Measurements from ENCODE around the gene PTPRF.
A peak's percentile ranks its signal among the peaks of the same experiment; 100 is the strongest.

The PTPRF gene

DNA sequence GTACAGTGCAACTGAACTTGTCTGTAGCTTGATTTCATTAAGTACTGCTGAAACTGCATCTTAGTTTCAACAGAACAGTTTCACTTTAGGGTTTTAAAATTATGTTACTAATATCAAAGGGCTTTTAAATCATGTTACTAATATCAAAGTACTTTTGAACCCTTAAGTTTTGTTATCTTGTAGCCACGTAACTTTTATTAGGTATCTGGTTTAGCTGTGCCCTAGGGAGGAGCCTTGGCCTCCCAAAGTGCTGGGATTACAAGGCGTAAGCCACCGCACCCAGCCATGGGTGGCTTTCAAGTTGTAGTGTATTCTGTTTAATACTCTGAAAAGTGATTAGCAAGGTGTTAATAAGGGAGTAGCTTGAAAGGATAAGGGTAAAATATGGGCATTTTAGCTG, 121.2 kb downstream of the PTPRF start:
- Mint-ChIP-seq H3K4me1 (peaks cover 24% of the 10 kb centered on the region), H3K36me3 (peaks cover 10% of the 10 kb centered on the region), H3K4me3 (peak overlapping the region; percentile 90), H3K27ac (no peak overlapping the region), H3K27me3 (peaks cover 1% of the 10 kb centered on the region), H3K9me3 (no peaks in the 10 kb centered on the region)
- DNase-seq (ENCODE audit: low spot score in 2 of 2) (no peak), ATAC-seq (ENCODE audit: low read depth) (no peak)

DNA sequence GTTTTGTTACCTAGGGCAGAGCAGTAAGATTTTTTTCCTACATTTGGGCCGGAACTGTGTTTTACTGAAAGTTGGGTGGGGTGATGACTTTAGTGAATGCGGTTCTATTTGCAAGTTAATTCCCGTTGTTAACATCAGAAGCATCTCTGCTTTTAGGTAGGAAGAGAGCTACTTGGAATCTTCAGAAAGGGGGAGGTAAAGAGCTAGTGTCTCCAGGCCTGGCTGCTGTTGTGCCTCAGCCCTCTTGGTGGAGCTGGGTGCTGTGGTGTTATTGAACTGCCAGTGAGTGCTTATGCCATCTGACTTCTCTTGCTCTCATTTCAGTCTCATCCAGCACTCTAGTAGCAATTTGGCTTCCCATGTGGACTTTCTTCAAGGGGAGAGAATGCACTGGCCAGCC, 122.7 kb downstream of the PTPRF start:
- DNase-seq (ENCODE audit: low spot score in 2 of 2) (no peak), ATAC-seq (ENCODE audit: low read depth) (no peak)
- H3K27ac Mint-ChIP-seq: peak overlapping the region; percentile 73
- no peak overlapping the region for H3K4me3 Mint-ChIP-seq
- H3K4me1 Mint-ChIP-seq: peaks cover 24% of the 10 kb centered on the region
- no peaks in the 10 kb centered on the region for H3K9me3 Mint-ChIP-seq
- H3K27me3 Mint-ChIP-seq: no peaks in the 10 kb centered on the region
- H3K36me3 Mint-ChIP-seq: peaks cover 14% of the 10 kb centered on the region

DNA sequence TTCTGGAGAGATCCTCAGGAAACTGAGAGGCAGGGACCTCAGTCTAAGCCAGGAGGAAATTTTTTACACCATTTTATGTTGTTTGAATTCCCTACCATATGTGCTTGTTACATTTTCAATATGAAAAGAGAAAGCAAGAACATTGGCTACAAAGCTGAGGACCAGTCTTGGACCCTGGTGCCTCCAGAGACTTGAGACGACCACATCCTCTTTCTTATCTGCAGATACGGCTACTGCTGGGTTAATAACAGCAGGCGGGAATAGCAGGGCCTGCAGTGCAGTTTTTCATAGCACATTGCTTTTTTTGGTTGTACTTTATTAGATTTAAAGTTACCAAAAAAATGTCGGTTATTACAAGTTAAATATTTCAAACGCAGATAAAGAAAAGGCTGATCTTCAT, 123.2 kb downstream of the PTPRF start:
- Mint-ChIP-seq H3K4me3 (no peak overlapping the region), H3K27me3 (no peaks in the 10 kb centered on the region), H3K4me1 (peaks cover 24% of the 10 kb centered on the region), H3K9me3 (no peaks in the 10 kb centered on the region), H3K36me3 (peaks cover 14% of the 10 kb centered on the region), H3K27ac (peak overlapping the region; percentile 73)
- no peak for DNase-seq (ENCODE audit: low spot score in 2 of 2)
- ATAC-seq (ENCODE audit: low read depth): no peak

DNA sequence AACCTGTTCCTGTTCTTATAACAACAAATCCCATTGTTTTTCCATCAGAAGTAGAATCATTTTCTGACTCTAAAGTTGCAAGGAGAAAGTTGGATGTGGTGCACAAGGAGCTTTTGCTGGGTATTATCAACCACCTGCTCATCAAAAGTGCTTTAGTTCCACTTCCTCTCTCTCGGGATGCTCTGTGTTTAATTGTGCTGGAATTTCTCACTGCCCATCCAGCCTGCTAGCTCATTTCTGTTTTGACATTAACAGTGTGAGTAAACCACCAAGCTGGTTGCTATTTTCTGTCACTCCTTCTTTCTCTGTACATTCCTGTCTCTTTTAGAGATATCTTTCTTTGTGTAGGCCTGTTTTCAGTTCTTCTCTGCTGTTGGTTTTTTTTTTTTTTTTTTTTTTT, 125.3 kb downstream of the PTPRF start:
- no peak for DNase-seq (ENCODE audit: low spot score in 2 of 2)
- no peak for ATAC-seq (ENCODE audit: low read depth)
- Mint-ChIP-seq H3K9me3 (no peaks in the 10 kb centered on the region), H3K36me3 (peaks cover 23% of the 10 kb centered on the region), H3K4me1 (peaks cover 23% of the 10 kb centered on the region), H3K27ac (peak overlapping the region; percentile 14), H3K27me3 (no peaks in the 10 kb centered on the region), H3K4me3 (no peak overlapping the region)

DNA sequence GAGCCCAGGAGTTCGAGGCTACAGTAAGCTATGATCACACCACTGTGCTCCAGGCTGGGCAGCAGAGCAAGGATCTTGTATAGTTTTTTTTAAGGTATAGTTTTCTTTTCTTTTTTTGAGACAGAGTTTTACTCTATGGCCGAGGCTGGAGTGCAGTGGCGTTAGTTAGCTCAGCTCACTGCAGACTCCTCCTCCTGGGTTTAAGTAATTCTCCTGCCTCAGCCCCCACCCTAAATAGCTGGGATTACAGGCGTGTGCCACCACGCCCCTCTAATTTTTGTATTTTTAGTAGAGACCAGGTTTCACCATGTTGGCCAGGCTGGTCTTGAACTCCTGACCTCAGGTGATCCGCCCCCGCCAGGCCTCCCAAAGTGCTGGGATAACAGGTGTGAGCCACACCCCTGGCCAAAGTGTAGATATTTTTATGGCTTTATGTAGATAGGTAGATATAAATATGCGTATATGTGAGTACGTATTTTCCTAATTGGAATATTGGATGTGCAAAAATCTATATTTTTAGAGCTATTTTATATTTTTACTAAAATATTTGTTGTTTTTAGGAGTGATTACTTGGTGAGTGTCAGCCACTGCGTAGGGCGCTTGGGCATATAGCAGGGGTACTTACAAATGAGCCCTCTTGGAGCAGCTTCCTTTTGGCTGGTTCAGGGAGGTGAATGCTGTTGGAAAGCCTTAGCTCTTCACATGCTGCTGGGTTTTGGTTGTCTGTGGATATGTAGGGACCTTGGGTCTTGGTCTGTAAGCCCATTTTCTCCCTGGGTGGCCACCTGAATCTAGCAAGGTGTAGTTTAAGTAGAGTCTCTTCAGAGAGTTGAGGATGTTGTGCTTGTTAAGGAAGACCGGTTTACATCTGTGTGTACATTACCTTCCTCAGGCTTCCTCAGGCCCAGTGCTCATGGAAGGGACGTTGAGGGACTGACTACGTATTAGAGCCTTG, 128.8 kb downstream of the PTPRF start:
- Mint-ChIP-seq H3K27ac (no peak overlapping the region), H3K36me3 (peaks cover 29% of the 10 kb centered on the region), H3K4me1 (peaks cover 8% of the 10 kb centered on the region), H3K9me3 (no peaks in the 10 kb centered on the region), H3K27me3 (no peaks in the 10 kb centered on the region), H3K4me3 (no peak overlapping the region)
- no peak for ATAC-seq (ENCODE audit: low read depth)
- no peak for DNase-seq (ENCODE audit: low spot score in 2 of 2)

DNA sequence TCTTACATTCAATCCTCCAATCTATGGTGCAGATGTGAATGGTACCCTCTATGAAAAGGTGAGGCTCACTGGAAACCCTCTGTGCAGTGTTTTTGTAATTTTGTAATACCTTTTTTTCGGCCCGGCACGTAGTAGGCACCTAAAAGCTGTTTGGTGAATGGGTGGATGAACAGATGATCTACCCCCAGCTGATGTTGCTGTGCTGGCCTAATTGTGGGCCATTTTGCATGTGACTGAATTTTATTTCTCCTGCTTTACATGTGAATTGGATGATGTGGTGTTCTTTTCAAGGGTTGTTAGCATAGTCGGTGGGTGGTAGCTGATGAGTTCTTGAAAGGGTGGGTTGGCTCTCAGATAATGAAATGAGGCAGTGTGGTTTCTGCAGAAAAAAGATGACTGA, 129.7 kb downstream of the PTPRF start:
- H3K36me3 Mint-ChIP-seq: peaks cover 29% of the 10 kb centered on the region
- no peaks in the 10 kb centered on the region for H3K9me3 Mint-ChIP-seq
- no peak for DNase-seq (ENCODE audit: low spot score in 2 of 2)
- H3K27me3 Mint-ChIP-seq: no peaks in the 10 kb centered on the region
- H3K4me3 Mint-ChIP-seq: no peak overlapping the region
- peaks cover 7% of the 10 kb centered on the region for H3K4me1 Mint-ChIP-seq
- no peak overlapping the region for H3K27ac Mint-ChIP-seq
- no peak for ATAC-seq (ENCODE audit: low read depth)

DNA sequence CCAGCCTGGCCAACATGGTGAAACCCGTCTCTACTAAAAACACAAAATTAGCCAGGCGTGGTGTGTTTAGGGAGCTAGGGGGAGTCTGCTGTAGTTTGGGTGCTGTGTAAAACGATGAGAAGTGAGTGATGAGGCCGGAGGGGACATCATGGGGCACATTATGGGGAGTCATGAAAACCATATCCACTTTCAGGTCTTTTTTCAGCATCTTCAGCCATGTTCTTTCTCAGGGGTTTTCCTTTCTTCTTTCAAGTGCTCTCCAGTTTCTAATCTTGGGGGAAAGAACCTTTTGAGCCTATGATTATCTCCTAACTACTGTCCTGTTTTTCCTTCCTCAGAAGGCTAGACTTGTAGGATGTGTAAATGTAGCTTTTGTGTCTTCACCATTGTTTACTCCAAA, 133.7 kb downstream of the PTPRF start:
- H3K36me3 Mint-ChIP-seq: peaks cover 47% of the 10 kb centered on the region
- DNase-seq (ENCODE audit: low spot score in 2 of 2) (no peak), ATAC-seq (ENCODE audit: low read depth) (no peak)
- peaks cover 9% of the 10 kb centered on the region for H3K4me1 Mint-ChIP-seq
- H3K27ac Mint-ChIP-seq: no peak overlapping the region
- H3K27me3 Mint-ChIP-seq: no peaks in the 10 kb centered on the region
- H3K9me3 Mint-ChIP-seq: no peaks in the 10 kb centered on the region
- no peak overlapping the region for H3K4me3 Mint-ChIP-seq

DNA sequence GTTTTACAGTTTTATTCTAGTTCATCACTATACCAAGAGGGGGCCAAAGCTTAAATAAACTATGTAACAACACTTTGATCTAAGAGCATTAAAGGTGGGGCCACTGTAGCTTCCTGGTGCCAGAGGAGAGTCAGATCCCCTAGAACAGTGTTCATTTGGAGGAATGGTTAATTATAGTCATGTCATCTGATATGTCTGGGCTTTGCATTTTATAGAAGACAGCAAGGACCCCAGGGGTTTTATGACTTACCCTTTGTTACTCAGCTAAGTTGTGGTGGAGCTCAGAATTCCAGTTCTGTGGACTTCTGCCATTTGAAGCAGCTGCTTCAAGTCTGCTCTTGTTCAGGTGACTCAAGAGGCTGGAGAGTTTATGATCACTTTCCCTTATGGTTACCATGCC, 135.9 kb downstream of the PTPRF start:
- H3K27me3 Mint-ChIP-seq: no peaks in the 10 kb centered on the region
- H3K4me3 Mint-ChIP-seq: no peak overlapping the region
- ATAC-seq (ENCODE audit: low read depth) (no peak), DNase-seq (ENCODE audit: low spot score in 2 of 2) (no peak)
- peaks cover 8% of the 10 kb centered on the region for H3K4me1 Mint-ChIP-seq
- no peaks in the 10 kb centered on the region for H3K9me3 Mint-ChIP-seq
- no peak overlapping the region for H3K27ac Mint-ChIP-seq
- H3K36me3 Mint-ChIP-seq: peaks cover 47% of the 10 kb centered on the region

DNA sequence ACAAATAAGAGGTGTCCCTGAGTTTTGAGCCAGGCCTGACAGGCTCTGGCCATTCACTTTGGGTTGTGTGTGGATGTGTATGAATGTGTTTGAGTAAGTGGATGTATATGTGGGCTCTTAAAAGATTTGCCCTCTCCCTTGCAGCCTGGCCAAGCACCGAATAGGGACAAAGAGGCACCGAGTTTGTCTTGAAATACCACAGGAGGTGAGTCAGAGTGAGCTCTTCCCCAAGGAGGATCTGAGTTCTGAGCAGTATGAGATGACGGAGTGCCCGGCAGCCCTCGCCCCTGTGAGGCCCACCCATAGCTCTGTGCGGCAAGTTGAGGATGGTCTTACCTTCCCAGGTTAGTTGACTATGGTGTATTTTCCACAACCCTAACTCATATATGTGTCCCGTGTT, 138.3 kb downstream of the PTPRF start:
- no peaks in the 10 kb centered on the region for H3K27me3 Mint-ChIP-seq
- H3K9me3 Mint-ChIP-seq: no peaks in the 10 kb centered on the region
- DNase-seq (ENCODE audit: low spot score in 2 of 2) (no peak), ATAC-seq (ENCODE audit: low read depth) (no peak)
- H3K36me3 Mint-ChIP-seq: peaks cover 50% of the 10 kb centered on the region
- peak overlapping the region; percentile 75 for H3K27ac Mint-ChIP-seq
- peaks cover 10% of the 10 kb centered on the region for H3K4me1 Mint-ChIP-seq
- no peak overlapping the region for H3K4me3 Mint-ChIP-seq

DNA sequence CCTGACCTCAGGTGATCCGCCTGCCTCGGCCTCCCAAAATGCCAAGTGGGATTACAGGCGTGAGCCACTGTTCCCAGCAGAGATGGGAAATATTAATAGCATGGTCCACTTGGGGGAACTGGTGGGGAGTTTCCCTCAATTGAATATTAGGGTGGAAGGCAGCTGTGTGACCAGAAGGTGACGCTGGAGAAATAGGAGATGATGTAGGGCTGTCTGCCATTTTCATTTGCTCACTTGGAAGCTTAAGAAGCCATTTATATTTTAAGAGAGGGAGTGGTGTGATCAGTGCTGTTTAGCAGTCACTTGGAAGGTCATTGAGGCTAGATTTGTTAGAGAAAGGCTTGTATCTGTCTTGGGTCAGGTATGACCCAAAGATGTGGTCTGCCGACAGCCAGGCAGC, 139.2 kb downstream of the PTPRF start:
- DNase-seq (ENCODE audit: low spot score in 2 of 2) (no peak), ATAC-seq (ENCODE audit: low read depth) (no peak)
- peaks cover 9% of the 10 kb centered on the region for H3K4me1 Mint-ChIP-seq
- H3K27ac Mint-ChIP-seq: no peak overlapping the region
- H3K36me3 Mint-ChIP-seq: peaks cover 48% of the 10 kb centered on the region
- H3K4me3 Mint-ChIP-seq: no peak overlapping the region
- no peaks in the 10 kb centered on the region for H3K27me3 Mint-ChIP-seq
- no peaks in the 10 kb centered on the region for H3K9me3 Mint-ChIP-seq

DNA sequence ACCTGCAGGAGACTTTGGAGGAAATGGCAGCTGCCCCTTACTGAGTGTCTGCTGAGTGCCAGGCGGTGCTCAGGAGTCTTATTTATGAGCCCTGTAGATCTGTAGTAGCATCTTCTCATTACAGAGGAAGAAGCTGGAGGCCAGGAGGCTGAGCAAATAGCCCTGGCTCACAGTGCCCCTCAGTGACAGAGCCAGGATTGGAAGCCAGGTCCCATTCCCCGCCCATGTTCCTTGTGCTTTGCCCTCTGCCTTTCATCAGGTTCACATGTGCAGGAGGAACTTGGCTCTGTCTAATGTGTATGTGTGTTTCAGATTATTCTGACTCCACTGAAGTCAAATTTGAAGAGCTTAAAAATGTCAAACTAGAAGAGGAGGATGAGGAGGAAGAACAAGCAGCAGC, 140.5 kb downstream of the PTPRF start:
- DNase-seq (ENCODE audit: low spot score in 2 of 2): no peak
- H3K4me1 Mint-ChIP-seq: peaks cover 16% of the 10 kb centered on the region
- H3K27me3 Mint-ChIP-seq: no peaks in the 10 kb centered on the region
- ATAC-seq (ENCODE audit: low read depth): no peak
- no peaks in the 10 kb centered on the region for H3K9me3 Mint-ChIP-seq
- no peak overlapping the region for H3K4me3 Mint-ChIP-seq
- H3K36me3 Mint-ChIP-seq: peaks cover 53% of the 10 kb centered on the region
- H3K27ac Mint-ChIP-seq: no peak overlapping the region

DNA sequence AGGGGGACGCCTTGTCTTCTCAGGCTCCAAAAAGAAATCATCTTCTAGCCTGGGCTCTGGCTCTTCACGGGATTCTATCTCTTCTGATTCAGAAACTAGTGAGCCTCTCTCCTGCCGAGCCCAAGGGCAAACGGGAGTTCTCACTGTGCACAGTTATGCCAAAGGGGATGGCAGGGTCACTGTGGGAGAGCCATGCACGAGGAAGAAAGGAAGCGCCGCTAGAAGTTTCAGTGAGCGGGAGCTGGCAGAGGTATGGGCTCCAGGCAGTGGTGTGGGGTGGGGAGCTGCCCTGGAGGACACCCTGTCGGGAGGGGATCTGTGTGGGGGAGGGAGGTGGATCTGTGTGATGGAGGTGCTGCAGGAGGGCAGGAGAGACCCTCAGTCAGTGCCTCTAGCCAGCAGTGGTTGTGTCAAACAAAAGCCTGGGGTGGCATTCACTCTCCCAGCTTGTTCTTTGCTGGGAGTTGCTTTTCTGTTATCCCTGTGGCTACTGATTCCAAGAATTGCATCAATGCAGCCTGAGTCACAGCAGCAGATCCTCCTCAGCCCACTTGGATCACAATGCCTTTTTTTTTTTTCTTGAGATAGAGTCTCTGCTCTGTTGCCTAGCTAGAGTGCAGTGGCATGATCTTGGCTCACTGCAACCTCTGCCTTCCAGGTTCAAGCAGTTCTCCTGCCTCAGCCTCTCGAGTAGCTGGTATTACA, 141.1 kb downstream of the PTPRF start:
- no peak overlapping the region for H3K4me3 Mint-ChIP-seq
- ATAC-seq (ENCODE audit: low read depth): no peak
- no peak overlapping the region for H3K27ac Mint-ChIP-seq
- peaks cover 16% of the 10 kb centered on the region for H3K4me1 Mint-ChIP-seq
- no peak for DNase-seq (ENCODE audit: low spot score in 2 of 2)
- no peaks in the 10 kb centered on the region for H3K27me3 Mint-ChIP-seq
- peaks cover 50% of the 10 kb centered on the region for H3K36me3 Mint-ChIP-seq
- H3K9me3 Mint-ChIP-seq: no peaks in the 10 kb centered on the region

DNA sequence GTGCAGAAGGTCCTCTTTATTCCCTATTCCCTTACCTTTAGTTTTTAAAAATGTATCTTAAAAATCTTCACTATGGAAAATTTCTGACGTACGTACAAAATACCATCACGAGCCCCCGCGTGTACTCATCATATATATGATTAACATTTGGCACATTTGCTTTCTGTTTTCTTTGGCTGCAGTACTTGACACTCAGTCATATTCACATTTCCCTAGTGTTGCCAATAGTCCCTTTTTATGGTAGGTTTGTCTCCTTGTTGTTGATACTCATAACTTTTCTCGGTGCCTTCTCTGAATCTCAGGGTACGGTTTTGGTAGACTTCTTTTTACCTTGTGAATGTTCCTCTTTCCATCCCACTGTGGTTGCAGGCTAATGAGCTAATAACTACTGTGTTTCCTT, 142.6 kb downstream of the PTPRF start:
- ATAC-seq (ENCODE audit: low read depth) (no peak), DNase-seq (ENCODE audit: low spot score in 2 of 2) (no peak)
- Mint-ChIP-seq H3K36me3 (peaks cover 50% of the 10 kb centered on the region), H3K9me3 (no peaks in the 10 kb centered on the region), H3K27ac (no peak overlapping the region), H3K27me3 (no peaks in the 10 kb centered on the region), H3K4me1 (peaks cover 22% of the 10 kb centered on the region), H3K4me3 (no peak overlapping the region)
